ENCODE measurements around the gene ACOXL. TPM values are rescaled to one million over a fixed set of nuclear protein-coding genes. Genes with fewer than 3 reads are reported as not detected.
A peak's percentile ranks its signal among the peaks of the same experiment; 100 is the strongest.

ACOXL gene
- total and polyA plus RNA-seq, 2 donors, result 0.38 to 0.41 TPM

GRCh38 chr2:111032721-111033429, 300.5 kb downstream of the ACOXL start:
- Histone ChIP-seq H3K36me3 (ENCODE audit: control insufficient read depth in 2 of 2, insufficient read depth in 2 of 2, low read length in 1 of 2) (no peaks in the 10 kb centered on the region), H3K9me3 (ENCODE audit: control insufficient read depth in 2 of 2, insufficient read depth in 1 of 2, low read length in 1 of 2) (peaks cover 0 to 5% of the 10 kb centered on the region in 2 donors), H3K4me3 (ENCODE audit: low read length in 2 of 2) (no peak overlapping the region), H3K27ac (ENCODE audit: low read depth in 1 of 2, low read length in 1 of 2) (no peak overlapping the region), H3K27me3 (ENCODE audit: control insufficient read depth in 2 of 2, insufficient read depth in 1 of 2, low read length in 1 of 2) (peaks cover 0 to 2% of the 10 kb centered on the region in 2 donors), H3K4me1 (ENCODE audit: control insufficient read depth in 2 of 2, insufficient read depth in 2 of 2, low read length in 2 of 2) (peaks cover 0 to 20% of the 10 kb centered on the region in 2 donors)
- no peak for DNase-seq (ENCODE audit: low read depth in 6 of 9, low spot score in 9 of 9)
- WGBS, result 92% methylated on average over 8 of the region's 8 CpGs

- Histone ChIP-seq H3K9me3 (ENCODE audit: control insufficient read depth in 2 of 2, insufficient read depth in 1 of 2, low read length in 1 of 2) (no peaks in the 10 kb centered on the region), H3K36me3 (ENCODE audit: control insufficient read depth in 2 of 2, insufficient read depth in 2 of 2, low read length in 1 of 2) (no peaks in the 10 kb centered on the region), H3K4me1 (ENCODE audit: control insufficient read depth in 2 of 2, insufficient read depth in 2 of 2, low read length in 2 of 2) (peaks cover 0 to 23% of the 10 kb centered on the region in 2 donors), H3K27me3 (ENCODE audit: control insufficient read depth in 2 of 2, insufficient read depth in 1 of 2, low read length in 1 of 2) (peaks cover 0 to 2% of the 10 kb centered on the region in 2 donors), H3K27ac (ENCODE audit: low read depth in 1 of 2, low read length in 1 of 2) (no peak overlapping the region), H3K4me3 (ENCODE audit: low read length in 2 of 2) (no peak overlapping the region)
- no peak for DNase-seq (ENCODE audit: low read depth in 6 of 9, low spot score in 9 of 9)
- 94% methylated on average over 4 of the region's 4 CpGs for WGBS
Observed at GRCh38 chr2:111034146-111034545, 301.8 kb downstream of the ACOXL start.

GRCh38 chr2:111034606-111035005, 302.2 kb downstream of the ACOXL start:
- Histone ChIP-seq H3K9me3 (ENCODE audit: control insufficient read depth in 2 of 2, insufficient read depth in 1 of 2, low read length in 1 of 2) (no peaks in the 10 kb centered on the region), H3K36me3 (ENCODE audit: control insufficient read depth in 2 of 2, insufficient read depth in 2 of 2, low read length in 1 of 2) (no peaks in the 10 kb centered on the region), H3K4me1 (ENCODE audit: control insufficient read depth in 2 of 2, insufficient read depth in 2 of 2, low read length in 2 of 2) (peaks cover 0 to 22% of the 10 kb centered on the region in 2 donors), H3K4me3 (ENCODE audit: low read length in 2 of 2) (no peak overlapping the region), H3K27me3 (ENCODE audit: control insufficient read depth in 2 of 2, insufficient read depth in 1 of 2, low read length in 1 of 2) (peaks cover 0 to 2% of the 10 kb centered on the region in 2 donors), H3K27ac (ENCODE audit: low read depth in 1 of 2, low read length in 1 of 2) (no peak overlapping the region)
- 97% methylated on average over 6 of the region's 6 CpGs for WGBS
- DNase-seq (ENCODE audit: low read depth in 6 of 9, low spot score in 9 of 9), result no peak

- Histone ChIP-seq H3K9me3 (ENCODE audit: control insufficient read depth in 2 of 2, insufficient read depth in 1 of 2, low read length in 1 of 2) (no peaks in the 10 kb centered on the region), H3K27me3 (ENCODE audit: control insufficient read depth in 2 of 2, insufficient read depth in 1 of 2, low read length in 1 of 2) (peaks cover 0 to 2% of the 10 kb centered on the region in 2 donors), H3K4me1 (ENCODE audit: control insufficient read depth in 2 of 2, insufficient read depth in 2 of 2, low read length in 2 of 2) (peaks cover 0 to 29% of the 10 kb centered on the region in 2 donors), H3K27ac (ENCODE audit: low read depth in 1 of 2, low read length in 1 of 2) (no peak overlapping the region), H3K36me3 (ENCODE audit: control insufficient read depth in 2 of 2, insufficient read depth in 2 of 2, low read length in 1 of 2) (no peaks in the 10 kb centered on the region), H3K4me3 (ENCODE audit: low read length in 2 of 2) (no peak overlapping the region)
- WGBS, result 88% methylated on average over 5 of the region's 5 CpGs
- peak in 3 of 9 donors; percentile 35 to 46 (median 41) for DNase-seq (ENCODE audit: low read depth in 6 of 9, low spot score in 9 of 9)
Observed at GRCh38 chr2:111035830-111036441, 303.6 kb downstream of the ACOXL start.

GRCh38 chr2:111037128-111037527, 304.8 kb downstream of the ACOXL start:
- Histone ChIP-seq H3K36me3 (ENCODE audit: control insufficient read depth in 2 of 2, insufficient read depth in 2 of 2, low read length in 1 of 2) (no peaks in the 10 kb centered on the region), H3K4me1 (ENCODE audit: control insufficient read depth in 2 of 2, insufficient read depth in 2 of 2, low read length in 2 of 2) (peaks cover 0 to 29% of the 10 kb centered on the region in 2 donors), H3K27ac (ENCODE audit: low read depth in 1 of 2, low read length in 1 of 2) (no peak overlapping the region), H3K27me3 (ENCODE audit: control insufficient read depth in 2 of 2, insufficient read depth in 1 of 2, low read length in 1 of 2) (peaks cover 0 to 2% of the 10 kb centered on the region in 2 donors), H3K9me3 (ENCODE audit: control insufficient read depth in 2 of 2, insufficient read depth in 1 of 2, low read length in 1 of 2) (no peaks in the 10 kb centered on the region), H3K4me3 (ENCODE audit: low read length in 2 of 2) (no peak overlapping the region)
- DNase-seq (ENCODE audit: low read depth in 6 of 9, low spot score in 9 of 9), result no peak
- WGBS, result 94% methylated on average over 3 of the region's 3 CpGs

GRCh38 chr2:111039628-111040383, 307.4 kb downstream of the ACOXL start:
- no peaks in the 10 kb centered on the region for H3K36me3 ChIP-seq (ENCODE audit: control insufficient read depth in 2 of 2, insufficient read depth in 2 of 2, low read length in 1 of 2)
- H3K4me1 ChIP-seq (ENCODE audit: control insufficient read depth in 2 of 2, insufficient read depth in 2 of 2, low read length in 2 of 2), result peaks cover 0 to 51% of the 10 kb centered on the region in 2 donors
- peak in 2 of 9 donors; percentile 44 to 48 for DNase-seq (ENCODE audit: low read depth in 6 of 9, low spot score in 9 of 9)
- H3K9me3 ChIP-seq (ENCODE audit: control insufficient read depth in 2 of 2, insufficient read depth in 1 of 2, low read length in 1 of 2), result no peaks in the 10 kb centered on the region
- peak overlapping the region in 1 of 2 donors; percentile 10 for H3K27ac ChIP-seq (ENCODE audit: low read depth in 1 of 2, low read length in 1 of 2)
- WGBS, result 88% methylated on average over 5 of the region's 5 CpGs
- H3K27me3 ChIP-seq (ENCODE audit: control insufficient read depth in 2 of 2, insufficient read depth in 1 of 2, low read length in 1 of 2), result peaks cover 0 to 2% of the 10 kb centered on the region in 2 donors
- no peak overlapping the region for H3K4me3 ChIP-seq (ENCODE audit: low read length in 2 of 2)

GRCh38 chr2:111041398-111042202, 309.2 kb downstream of the ACOXL start:
- Histone ChIP-seq H3K36me3 (ENCODE audit: control insufficient read depth in 2 of 2, insufficient read depth in 2 of 2, low read length in 1 of 2) (no peaks in the 10 kb centered on the region), H3K9me3 (ENCODE audit: control insufficient read depth in 2 of 2, insufficient read depth in 1 of 2, low read length in 1 of 2) (no peaks in the 10 kb centered on the region), H3K27ac (ENCODE audit: low read depth in 1 of 2, low read length in 1 of 2) (no peak overlapping the region), H3K27me3 (ENCODE audit: control insufficient read depth in 2 of 2, insufficient read depth in 1 of 2, low read length in 1 of 2) (peaks cover 0 to 2% of the 10 kb centered on the region in 2 donors), H3K4me3 (ENCODE audit: low read length in 2 of 2) (no peak overlapping the region), H3K4me1 (ENCODE audit: control insufficient read depth in 2 of 2, insufficient read depth in 2 of 2, low read length in 2 of 2) (peaks cover 0 to 57% of the 10 kb centered on the region in 2 donors)
- WGBS, result 98% methylated on average over 12 of the region's 12 CpGs
- DNase-seq (ENCODE audit: low read depth in 6 of 9, low spot score in 9 of 9), result no peak

GRCh38 chr2:111042261-111042660, 309.9 kb downstream of the ACOXL start:
- H3K4me3 ChIP-seq (ENCODE audit: low read length in 2 of 2), result no peak overlapping the region
- no peaks in the 10 kb centered on the region for H3K36me3 ChIP-seq (ENCODE audit: control insufficient read depth in 2 of 2, insufficient read depth in 2 of 2, low read length in 1 of 2)
- no peak overlapping the region for H3K27ac ChIP-seq (ENCODE audit: low read depth in 1 of 2, low read length in 1 of 2)
- H3K4me1 ChIP-seq (ENCODE audit: control insufficient read depth in 2 of 2, insufficient read depth in 2 of 2, low read length in 2 of 2), result peaks cover 0 to 53% of the 10 kb centered on the region in 2 donors
- WGBS, result 96% methylated on average over 6 of the region's 6 CpGs
- H3K9me3 ChIP-seq (ENCODE audit: control insufficient read depth in 2 of 2, insufficient read depth in 1 of 2, low read length in 1 of 2), result no peaks in the 10 kb centered on the region
- no peak for DNase-seq (ENCODE audit: low read depth in 6 of 9, low spot score in 9 of 9)
- peaks cover 0 to 2% of the 10 kb centered on the region in 2 donors for H3K27me3 ChIP-seq (ENCODE audit: control insufficient read depth in 2 of 2, insufficient read depth in 1 of 2, low read length in 1 of 2)
